Measurements from ENCODE around the gene MSI2.

- TF ChIP-seq EZH2 (IDR thresholded peaks at IDR 0.05; ENCODE audit: borderline replicate concordance, low read length), result no peak
- TF ChIP-seq CTCF (IDR thresholded peaks at IDR 0.05; ENCODE audit: low read length), result peak; percentile 91
These were observed 295.8 kb downstream of the MSI2 start for GRCh38 chr17:57552114-57552624.
